GM19463 (cell line): ENCODE data around the gene PARD3.

ENCODE experiments used
- ATAC-seq: cut with Tn5 transposase; IDR thresholded peaks from one replicate; pipeline ENCODE4 v1.9.1; 2021; ENCODE audit warnings: mild to moderate bottlenecking, moderate library complexity; ENCODE audit not compliant: unreplicated experiment

PARD3 gene

DNA sequence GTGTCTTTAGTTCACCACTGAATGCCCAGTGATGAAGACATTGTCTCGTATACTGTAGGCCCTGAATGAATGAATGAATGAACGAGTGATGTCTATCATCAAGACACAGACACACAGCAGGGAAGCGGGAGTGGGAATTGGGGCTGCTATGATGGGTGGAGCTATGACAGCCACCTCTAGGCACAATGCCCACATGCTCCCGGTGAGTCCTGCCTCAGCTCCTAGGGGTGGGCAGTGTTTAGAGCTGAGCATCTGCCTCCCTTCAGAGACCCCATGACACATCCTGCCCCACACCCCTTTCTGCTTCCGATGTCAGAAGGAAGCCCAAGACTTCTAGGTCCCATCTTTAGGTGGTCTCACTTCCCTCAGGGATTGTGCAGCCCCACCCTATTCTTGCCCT, 714.1 kb downstream of the PARD3 start:
- ATAC-seq = no peak

GRCh38 chr10:34098821-34099567, 716.1 kb downstream of the PARD3 start:
- ATAC-seq = peak; percentile 72

GRCh38 chr10:34097682-34098081, 717.4 kb downstream of the PARD3 start:
- no peak for ATAC-seq

DNA sequence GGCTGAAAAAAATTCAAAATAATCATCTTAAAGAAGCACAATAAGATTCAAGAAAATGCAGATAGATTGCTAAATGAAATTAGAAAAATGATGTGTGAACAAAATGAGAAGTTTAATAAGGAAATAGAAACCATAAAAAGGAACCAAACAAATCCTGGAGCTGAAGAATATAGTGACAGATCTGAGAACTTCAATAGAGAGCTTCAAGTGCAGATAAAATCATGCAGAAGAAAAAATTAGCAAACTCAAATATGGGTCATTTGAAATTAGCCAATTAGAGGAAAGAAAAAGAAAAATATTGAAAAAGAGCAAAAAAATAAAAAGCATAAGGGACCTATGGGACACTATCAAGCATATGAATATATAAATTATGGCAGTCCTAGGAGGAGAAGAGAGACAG, 720.1 kb downstream of the PARD3 start:
- ATAC-seq = no peak

GRCh38 chr10:34094146-34094696, 720.9 kb downstream of the PARD3 start:
- no peak for ATAC-seq

- no peak for ATAC-seq
Measured at GRCh38 chr10:34092891-34093290, 722.2 kb downstream of the PARD3 start.

- ATAC-seq = no peak
Measured at GRCh38 chr10:34091635-34092195, 723.4 kb downstream of the PARD3 start.

GRCh38 chr10:34089253-34089652, 725.8 kb downstream of the PARD3 start:
- no peak for ATAC-seq

DNA sequence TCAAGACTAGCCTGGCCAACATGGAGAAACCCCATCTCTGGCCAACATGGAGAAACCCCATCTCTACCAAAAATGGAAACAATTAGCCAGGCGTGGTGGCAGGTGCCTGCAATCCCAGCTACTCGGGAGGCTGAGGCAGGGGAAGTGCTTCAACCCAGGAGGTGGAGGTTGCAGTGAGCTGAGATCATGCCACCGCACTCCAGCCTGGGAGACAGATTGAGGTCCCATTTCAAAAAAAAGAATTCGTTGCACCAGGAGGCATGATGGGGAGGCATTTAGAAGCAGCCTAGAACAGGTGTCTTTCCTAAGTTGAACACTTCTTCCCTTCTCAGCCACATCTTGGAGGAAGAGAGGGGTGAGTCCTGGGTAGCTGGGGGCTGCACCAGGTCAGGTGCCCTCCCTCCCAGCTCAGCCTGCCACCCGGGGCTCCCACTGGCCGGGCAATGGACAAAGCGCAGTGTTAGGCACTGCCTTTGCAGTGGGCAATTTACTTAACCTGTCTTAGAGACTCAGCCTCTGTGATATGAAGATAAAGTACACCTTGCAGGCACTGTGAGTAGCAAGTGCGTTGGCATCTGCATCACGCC, 726.8 kb downstream of the PARD3 start:
- no peak for ATAC-seq

DNA sequence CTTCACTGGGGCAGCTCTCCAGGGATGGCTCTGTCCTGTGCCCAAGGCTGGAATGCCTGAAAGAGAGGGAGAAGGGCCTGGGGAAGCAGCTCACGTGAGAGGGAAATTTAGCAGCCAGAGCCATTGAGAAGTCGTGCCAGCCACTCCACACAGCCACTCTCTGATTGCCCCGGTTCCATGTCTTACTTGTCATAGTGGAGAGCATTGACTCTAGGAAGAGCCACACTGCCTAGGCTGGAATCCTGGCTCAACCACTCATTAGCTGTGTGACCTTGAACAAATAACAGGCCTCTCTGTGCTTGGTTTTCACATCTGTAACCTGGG, 728.0 kb downstream of the PARD3 start:
- ATAC-seq = no peak

GRCh38 chr10:34083567-34083966, 731.5 kb downstream of the PARD3 start:
- ATAC-seq = no peak

GRCh38 chr10:34081948-34082347, 733.1 kb downstream of the PARD3 start:
- ATAC-seq = no peak

DNA sequence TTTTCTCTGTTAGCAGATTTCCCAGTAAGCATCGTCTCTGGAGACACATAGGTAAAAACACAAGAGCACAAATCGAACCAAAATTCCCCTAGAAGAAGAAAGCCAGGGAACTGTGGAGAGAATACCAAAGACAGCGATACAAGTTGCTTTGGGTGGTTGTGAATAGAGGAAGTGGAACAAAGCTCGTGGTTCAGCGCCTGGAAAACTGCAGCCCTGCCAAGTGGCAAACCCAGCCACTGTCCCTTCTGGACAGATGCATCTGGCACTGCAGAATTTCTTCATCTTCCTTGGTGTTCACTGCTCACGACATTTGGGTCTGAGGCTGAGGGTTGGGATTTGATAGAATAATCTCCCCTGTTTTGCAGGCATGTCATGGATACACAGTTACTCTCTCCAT, 733.8 kb downstream of the PARD3 start:
- ATAC-seq = no peak

DNA sequence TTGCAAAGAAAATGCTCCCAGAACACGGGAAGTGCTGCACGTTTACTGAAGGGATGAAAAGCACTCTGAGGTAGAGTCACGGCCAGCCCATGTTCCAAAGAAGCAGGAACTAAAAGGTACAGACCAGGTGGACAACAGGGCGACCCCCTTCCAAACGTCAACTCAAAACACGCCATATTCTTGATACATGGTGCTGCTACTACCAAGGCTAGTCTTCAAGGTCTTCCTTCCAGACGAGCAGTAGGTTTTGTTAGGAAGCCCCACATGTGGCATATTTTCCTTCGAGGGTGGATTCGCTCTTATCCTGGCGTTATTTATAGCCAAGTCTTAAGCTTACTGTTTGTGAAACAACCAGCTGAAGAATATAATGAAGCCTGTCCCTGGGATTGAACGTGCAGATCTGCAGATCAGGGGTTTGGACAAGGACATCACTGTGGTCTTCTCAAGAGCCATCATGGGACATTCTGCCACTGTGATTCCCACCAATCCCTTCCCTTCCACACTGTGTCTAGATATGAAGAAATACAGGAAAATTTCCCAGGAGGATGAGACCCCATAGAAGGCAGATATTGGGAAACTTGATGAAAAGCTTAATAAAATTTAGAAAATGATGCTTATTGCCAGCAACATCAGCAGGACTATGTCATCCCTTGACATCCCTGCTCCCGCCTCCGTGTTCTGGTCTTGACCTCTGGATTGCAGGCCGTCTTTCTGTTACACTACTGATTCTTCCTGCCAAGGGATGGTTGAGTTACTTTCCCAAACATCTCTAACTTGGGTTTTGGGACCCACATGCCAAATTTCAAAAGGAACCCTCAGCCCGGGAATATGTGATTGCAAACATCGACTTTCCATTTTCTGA, 734.4 kb downstream of the PARD3 start:
- ATAC-seq = no peak

DNA sequence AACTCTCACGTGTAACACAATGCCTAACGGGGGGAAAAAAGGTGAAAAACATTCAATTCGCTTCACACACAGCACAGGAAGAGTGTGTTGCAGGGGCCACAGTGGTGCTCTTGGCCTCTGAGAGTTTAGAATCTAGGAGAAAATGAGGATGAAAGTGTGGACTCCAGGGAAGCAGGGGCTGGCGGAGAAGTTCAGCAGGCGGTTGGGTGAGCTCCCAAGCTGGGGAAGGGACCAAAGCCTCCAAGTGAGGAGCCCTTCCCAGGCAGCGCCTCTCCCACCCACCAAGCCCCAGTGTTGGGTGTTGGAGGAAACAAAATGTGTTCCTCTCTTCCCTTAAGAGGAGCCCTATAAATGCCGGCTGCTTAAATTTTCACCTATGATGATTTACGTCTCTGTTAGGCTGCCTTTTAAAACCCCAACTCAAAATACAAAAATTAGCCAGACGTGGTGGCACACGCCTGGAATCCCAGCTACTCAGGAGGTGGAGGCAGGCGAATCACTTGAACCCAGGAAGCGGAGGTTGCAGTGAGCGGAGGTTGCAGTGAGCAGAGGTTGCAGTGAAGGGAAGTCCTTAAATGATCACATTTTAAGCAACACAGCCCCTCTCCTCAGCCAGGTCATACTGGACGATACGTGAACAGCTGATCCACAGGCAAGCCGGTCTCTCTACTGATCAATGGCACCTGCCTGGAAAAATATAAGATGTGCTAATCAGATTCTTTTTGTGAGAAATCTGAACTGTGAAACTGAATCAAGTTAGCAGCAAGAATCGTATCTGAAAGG, 735.2 kb downstream of the PARD3 start:
- ATAC-seq = no peak

DNA sequence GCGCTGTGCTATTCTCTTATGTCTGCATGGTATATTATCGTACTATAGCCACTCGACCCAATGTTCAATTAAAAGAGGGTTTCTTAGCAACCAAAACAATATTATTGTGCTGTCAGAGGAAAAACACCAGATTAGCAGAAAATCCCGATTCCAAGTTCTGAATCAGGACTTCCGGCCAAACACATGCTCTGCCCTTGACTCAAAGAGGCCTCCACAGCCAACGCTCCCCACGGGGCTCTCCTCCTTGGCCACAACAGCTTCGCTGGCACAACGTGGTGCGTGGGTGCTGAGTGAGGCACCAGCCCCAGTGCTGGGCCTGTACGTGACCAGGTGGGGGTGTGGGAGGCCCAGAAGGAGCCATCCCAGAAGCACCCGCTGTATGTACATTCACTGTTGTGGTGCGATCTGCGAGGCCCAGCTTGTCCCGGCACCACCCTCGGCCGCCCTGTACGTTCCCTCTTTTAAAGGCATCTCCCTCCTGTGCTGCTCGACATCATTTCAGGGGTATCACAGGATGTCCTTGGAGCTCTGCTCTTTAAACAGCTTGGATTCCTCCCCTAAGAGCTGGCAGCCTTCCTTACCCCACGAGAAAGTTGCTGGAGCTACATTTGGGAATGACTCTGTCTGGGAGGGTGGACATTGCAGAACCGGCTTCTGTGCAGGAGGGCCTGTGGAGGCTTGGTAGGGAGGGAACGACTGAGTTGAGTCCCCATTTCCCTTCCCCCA, 736.2 kb downstream of the PARD3 start:
- ATAC-seq = no peak

DNA sequence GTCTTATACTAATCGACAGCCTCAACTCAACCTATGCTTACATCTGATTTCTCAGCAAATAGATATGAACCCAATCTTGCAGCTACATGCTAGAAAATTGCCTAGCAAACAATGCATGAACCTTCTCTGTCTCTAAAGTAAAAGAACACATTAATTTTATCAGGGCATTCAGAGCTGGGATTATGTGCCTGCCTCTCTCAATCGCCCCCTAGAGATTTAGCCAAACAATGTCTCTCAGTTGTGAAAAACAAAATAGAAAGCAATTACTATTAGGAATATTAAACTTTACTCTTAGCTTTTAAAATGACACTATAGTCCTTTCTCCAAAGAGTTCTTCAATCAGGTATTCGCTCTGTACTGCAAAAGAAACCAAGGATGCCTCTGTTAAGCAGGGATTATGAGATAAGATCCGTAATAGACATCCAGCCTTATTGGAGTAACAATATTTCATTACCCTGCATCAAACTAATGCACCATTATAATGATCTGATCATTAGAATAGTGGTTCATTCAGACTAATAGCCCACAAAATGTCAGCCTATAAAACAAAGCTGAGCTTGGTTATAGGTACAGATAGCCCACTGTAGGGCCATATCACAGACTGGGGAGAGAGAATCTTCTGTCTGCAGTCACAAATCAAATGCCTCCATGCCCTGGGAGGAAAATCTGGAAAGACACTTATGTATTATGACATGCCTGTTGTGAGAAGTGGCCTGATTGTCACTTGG, 736.9 kb downstream of the PARD3 start:
- no peak for ATAC-seq

- ATAC-seq = no peak
Measured at GRCh38 chr10:34076443-34076842, 738.7 kb downstream of the PARD3 start.

DNA sequence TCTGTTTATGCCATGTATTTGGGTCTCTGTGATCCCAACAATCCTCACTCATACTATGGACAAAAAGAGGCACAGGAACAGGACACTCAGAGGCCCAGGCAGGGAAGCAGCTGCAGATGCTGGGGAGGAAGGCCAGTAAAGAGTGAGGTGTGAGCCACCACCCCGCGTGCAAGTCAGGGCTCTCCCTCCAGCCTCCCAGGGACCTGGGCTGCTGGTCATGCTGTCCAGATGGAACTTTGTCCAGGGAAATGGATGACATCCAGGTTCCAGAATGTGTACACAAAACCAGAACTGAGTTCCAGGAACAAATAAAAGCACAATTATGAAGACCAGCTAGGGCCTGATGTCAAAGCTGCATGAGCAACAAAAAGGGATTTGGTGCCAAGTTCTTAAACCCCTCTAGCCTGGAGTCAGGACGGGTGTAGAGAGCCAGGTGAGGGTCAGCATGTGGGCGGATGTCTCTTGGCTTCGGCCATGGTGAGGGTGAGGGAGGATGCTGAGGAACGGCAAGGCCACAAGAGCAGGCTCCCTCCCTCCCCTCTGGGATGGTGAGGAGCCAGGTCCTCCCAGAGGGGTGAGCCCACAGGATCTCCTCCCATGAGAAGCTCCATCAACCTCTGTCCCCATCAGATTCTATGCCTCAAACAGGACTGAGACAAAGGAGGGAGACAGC, 739.7 kb downstream of the PARD3 start:
- ATAC-seq = no peak
